GM19468 (cell line): Measurements from ENCODE around the gene NDUFB10.
A peak's percentile ranks its signal among the peaks of the same experiment; 100 is the strongest.
"Not testable (repeated sequence)": the region's sequence is repeated elsewhere in the genome, so short reads cannot be mapped to it uniquely, and the experiment has no call there.

Experiments
- ATAC-seq: cut with Tn5 transposase; IDR thresholded peaks from one replicate; pipeline ENCODE4 v1.9.1; 2021; ENCODE audit warnings: mild to moderate bottlenecking, moderate library complexity, moderate number of reproducible peaks; ENCODE audit not compliant: unreplicated experiment; ENCODE audit errors: extremely low read depth

Gene NDUFB10

DNA sequence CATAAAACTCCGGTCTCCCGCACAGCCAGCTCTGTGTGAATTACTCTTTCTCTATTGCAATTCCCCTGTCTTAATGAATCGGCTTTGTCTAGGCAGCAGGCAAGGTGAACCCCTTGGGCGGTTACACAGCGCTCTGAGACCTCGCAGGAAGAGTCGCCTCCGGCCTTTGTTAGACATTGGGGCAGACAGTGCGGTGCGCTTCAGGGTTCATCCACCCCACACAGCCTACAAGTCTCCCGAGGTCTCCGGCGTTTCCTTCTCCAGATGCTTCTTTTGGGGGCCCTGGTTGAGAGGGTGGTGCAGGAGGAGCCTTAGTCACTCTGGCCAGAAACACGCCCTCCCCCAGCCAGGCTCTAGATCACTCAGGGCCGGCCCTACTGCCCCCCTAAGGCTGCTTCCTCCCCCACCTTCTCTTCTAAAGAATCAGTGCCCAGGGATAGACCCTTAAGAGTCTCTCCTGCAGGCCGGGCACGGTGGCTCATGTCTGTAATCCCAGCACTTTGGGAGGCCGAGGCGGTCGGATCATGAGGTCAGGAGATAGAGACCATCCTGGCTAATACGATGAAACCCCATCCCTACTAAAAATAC, 14.6 kb upstream of the NDUFB10 start:
- no peak for ATAC-seq

DNA sequence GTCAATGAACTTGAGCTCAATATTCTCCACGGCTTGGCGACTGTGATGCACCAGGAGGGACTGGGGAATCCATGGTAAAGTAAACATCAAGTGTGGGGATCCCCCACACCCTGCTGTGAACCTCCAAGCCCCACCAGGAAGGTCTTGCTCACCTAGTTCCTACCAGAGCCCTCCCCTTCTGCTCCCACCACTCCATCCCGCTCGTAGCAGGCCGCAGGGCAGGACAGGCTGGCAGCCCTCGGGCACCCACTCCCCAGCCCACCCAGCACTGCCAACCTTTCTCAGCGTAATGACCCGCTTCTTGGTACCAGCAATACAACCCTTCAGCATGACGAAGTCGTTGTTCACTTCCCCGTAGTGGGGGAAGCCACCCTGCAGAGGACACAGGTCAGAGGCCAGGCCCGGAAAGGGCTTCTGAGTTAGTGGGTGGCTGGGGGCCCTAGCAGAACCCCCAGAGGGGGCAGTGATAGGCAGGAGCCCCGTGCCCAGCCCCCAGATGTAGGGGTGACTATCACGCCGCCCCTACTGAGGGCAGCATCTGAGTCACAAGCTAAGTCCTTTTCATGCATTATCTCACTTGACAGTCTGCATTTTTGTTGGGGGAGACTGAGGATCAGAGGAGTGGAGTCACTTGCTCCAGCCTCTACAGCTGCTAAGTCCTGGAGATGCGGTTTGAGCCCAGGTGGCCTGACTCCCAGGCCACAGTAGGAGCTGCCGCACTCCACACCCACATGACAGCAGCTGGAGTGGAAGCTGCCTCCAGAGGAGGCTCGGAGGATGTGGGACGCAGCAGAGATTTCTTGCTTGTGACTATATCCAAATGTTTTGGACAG, 13.6 kb upstream of the NDUFB10 start:
- no peak for ATAC-seq

DNA sequence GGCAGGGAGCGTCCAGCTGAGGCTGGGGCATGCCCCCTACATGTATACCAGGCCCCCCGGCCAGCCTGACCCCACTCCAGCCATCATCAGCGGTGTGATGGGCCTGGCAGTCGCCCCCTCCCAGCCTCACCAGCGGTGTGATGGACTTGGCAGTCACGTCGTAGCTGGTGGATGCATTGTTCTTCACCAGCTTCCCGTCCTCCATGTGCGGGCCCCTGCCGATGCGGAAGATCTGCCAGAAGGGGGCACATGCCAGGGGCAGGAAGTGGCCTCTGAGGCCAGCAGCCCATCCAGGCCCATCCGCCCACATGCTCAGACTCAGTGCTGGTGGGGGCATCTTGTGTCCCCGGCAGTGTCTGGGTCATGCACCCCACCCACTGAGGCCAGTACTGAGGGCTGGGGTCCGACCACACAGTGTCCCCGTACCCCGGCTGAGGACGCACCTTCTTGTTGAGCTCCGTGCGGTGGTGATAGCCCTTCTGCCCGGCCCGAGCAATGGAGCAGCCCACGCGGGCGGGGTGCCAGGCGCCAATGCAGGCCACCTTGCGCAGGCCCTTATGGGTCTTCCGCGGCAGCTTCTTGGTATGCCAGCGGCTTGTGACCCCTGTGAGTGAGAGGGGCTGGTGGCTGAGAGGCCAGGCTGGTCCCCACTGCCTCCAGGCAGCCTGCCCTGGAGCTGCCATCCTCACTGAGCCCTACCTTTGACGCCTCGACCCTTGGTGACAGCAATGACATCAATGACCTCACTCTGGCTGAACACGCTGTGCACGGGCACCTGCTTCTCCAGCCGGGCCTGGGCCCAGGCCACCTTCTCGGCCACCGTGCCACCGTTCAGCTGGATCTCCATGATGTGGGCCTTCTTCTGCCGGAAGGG, 12.6 kb upstream of the NDUFB10 start:
- ATAC-seq: no peak

DNA sequence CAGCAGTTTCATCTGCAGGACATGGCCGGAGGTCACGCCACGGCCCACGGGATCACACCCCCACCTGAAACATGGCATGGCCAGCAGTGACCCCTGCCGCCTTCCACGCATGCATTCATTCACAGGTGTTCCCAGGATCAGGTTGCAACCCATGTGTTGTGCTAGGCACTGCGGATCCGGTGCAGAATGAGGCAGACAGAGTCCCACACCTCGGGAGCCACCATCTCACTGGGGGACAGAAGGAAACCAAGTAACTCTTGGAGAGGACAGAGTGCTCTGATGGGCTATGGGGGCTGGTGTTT, 12.0 kb upstream of the NDUFB10 start:
- ATAC-seq: no peak

DNA sequence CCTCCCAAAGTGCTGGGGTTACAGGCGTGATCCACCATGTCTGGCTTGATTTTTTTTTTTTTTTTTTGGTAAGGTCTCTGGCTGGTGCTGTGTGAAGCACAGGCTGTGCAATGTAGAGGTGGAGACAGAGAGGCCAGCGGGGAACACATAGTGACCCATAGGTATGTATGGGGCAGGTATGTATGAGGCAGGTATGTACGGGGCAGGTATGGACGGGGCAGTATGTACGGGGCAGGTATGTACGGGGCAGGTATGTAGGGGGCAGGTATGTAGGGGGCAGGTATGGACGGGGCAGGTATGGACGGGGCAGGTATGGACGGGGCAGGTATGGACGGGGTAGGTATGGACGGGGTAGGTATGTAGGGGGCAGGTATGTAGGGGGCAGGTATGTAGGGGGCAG, 9.8 kb upstream of the NDUFB10 start:
- no peak for ATAC-seq

DNA sequence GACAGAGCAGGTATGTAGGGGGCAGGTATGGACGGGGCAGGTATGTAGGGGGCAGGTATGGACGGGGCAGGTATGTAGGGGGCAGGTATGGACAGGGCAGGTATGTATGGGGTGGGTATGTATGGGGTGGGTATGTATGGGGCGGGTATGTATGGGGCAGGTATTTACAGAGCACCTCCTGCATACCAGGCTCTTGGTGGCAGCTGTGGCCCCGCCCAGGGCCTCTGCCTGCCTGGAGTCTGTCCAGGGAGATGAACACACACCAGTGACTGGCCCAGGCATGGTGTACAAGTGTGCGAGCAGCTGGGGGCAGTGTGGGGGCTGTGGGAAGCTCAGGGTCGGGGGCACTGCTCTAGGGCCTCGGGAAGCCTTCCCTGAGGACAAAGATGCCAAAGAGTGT, 9.3 kb upstream of the NDUFB10 start:
- no peak for ATAC-seq

DNA sequence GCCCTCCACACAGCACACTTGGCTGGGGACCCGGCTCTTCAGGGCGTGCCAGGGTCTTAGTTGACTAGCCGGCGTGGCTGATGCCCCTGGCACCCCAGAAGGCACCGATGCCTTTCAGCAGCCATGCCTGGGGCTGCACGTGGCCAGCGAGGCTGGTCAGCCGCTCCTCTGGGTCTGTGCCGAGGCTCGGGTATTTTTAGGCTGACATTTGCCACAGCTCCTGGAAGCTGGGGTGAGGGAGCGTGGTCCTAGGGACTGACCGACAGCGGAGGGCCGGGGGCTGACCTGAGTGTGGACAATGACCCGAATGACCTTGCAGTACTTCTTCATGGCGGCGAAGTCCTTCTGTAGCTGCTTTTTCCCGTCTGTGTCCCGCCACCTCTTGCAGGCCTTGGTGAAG, 8.8 kb upstream of the NDUFB10 start:
- ATAC-seq: no peak

DNA sequence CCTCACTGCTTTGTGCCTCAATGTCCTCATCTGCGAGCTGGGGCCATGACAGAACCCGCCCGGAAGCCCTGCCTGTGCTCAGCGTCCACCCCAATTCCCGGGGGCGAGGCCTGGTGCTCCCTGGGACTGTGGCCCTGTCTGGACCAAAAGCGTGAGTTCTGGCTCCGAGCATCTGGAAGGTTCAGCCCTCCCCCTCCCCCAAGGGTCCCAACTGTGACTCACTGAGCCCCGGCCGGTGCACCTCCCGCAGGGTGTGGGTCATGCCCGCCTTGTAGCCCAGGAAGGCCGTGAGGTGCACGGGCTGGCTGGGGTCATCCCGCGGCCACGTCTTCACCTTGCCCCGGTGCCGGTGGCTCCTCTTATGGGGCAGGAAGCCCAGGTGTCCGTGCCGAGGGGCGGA, 5.6 kb upstream of the NDUFB10 start:
- no peak for ATAC-seq

DNA sequence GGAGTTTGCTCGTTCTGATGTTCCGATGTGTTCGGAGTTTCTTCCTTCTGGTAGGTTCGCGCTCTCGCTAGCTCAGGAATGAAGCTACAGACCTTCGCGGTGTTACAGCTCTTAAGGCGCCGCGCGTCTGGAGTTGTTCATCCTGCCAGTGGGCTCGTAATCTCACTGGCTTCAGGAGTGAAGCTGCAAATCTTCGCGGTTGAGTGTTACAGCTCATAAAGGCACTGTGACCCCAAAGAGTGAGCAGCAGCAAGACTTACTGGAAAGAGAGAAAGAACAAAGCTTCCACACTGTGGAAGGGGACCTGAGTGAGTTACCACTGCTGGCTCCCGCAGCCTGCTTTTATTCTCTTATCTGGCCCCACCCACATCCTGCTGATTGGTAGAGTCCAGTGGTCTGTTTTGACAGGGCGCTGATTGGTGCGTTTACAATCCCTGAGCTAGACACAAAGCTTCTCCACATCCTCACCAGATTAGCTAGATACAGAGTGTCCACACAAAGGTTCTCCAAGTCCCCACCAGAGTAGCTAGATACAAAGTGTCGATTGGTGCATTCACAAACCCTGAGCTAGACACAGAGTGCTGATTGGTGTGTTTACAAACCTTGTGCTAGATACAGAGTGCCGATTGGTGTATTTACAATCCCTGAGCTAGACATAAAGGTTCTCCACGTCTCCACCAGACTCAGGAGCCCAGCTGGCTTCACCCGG, 1.8 kb upstream of the NDUFB10 start:
- ATAC-seq: not testable (repeated sequence)

DNA sequence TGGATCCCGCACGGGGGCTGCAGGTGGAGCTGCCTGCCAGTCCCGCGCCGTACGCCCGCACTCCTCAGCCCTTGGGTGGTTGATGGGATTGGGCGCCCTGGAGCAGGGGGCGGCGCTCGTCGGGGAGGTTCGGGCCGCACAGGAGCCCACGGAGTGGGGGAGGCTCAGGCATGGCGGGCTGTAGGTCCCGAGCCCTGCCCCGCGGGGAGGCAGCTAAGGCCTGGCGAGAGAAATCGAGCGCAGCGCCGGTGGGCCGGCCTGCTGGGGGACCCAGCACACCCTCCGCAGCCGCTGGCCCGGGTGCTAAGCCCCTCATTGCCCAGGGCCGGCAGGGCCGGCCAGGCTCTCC, 1.2 kb upstream of the NDUFB10 start:
- ATAC-seq: not testable (repeated sequence)

DNA sequence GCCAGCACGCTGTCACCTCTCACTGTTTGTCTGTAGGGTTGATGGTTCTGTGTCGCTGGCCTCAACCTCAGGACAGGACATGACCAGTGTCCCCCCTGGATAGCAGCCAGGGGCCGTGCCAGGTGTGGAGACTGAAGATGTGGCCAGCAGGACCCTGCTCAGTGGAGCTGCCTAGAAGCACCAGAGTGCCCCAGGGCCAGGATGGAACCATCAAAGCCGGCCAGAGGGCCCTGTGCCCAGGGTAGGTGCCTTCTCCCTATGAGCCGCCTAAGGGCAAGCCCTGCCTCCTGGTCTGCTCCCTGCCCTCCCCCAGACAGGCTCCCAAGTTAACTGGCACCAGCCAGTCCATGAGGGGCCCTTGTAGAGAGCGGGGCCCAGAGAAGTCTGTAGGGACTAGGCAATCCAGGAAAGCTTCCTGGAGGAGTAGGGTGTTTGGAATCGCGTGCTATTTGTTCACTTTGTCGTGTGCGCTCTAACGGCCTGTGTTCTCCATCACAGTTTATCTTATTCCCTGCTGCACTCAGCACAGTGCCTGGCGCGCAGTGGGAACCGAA, 546 bp upstream of the NDUFB10 start:
- no peak for ATAC-seq

DNA sequence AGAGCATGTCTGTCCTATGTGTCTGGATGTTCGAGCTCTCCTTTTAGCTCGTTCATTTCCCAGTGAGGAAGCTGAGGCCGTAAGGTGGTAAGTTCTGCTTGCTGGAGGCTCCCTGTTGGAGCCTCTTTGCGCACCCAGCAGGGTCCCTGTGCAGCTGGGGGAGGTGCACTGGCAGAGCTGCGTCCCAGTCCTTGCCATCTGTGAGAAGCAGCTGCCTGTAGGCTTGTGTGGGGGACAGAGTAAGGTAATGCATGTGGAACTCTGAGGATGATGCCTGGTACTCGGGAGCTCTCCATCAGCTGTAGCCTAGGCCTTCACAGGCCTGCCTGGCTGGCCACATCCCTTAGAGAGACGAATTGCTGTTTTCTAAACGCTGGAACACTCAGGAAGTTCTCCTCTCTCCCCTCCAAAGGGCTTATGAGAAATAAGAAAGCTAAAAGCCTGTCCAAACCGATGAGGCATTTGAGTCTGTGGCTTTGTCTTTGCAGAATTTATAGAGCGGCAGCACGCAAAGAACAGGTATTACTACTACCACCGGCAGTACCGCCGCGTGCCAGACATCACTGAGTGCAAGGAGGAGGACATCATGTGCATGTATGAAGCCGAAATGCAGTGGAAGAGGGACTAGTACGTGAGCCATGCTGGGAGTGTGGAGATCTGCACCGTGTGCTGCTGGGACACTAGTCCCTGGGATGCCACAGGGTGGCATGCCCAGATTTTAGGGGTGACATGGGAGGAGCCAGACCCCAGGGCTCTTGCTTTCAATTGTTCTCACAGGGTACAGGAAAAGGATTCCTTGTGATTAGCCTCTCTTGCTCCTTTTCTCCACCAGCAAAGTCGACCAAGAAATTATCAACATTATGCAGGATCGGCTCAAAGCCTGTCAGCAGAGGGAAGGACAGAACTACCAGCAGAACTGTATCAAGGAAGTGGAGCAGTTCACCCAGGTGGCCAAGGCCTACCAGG, 1.6 kb downstream of the NDUFB10 start:
- no peak for ATAC-seq

DNA sequence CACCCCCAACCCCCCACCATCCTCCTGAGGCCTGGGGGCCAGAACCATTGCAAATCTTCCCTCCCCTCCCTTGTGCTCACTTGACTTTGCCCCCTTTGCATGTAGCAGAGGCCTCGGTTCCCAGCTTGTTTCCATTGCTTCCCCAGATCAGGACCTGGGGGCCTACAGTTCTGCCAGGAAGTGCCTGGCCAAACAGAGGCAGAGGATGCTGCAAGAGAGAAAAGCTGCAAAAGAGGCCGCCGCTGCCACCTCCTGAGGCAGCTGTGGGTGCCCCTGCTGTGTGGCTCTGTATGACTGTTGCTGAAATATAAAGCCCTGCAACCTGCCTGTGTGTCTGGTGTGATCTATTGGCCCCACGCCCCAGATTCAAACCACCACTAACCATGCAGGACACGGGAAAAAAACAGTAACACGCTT, 2.3 kb downstream of the NDUFB10 start:
- ATAC-seq: no peak

DNA sequence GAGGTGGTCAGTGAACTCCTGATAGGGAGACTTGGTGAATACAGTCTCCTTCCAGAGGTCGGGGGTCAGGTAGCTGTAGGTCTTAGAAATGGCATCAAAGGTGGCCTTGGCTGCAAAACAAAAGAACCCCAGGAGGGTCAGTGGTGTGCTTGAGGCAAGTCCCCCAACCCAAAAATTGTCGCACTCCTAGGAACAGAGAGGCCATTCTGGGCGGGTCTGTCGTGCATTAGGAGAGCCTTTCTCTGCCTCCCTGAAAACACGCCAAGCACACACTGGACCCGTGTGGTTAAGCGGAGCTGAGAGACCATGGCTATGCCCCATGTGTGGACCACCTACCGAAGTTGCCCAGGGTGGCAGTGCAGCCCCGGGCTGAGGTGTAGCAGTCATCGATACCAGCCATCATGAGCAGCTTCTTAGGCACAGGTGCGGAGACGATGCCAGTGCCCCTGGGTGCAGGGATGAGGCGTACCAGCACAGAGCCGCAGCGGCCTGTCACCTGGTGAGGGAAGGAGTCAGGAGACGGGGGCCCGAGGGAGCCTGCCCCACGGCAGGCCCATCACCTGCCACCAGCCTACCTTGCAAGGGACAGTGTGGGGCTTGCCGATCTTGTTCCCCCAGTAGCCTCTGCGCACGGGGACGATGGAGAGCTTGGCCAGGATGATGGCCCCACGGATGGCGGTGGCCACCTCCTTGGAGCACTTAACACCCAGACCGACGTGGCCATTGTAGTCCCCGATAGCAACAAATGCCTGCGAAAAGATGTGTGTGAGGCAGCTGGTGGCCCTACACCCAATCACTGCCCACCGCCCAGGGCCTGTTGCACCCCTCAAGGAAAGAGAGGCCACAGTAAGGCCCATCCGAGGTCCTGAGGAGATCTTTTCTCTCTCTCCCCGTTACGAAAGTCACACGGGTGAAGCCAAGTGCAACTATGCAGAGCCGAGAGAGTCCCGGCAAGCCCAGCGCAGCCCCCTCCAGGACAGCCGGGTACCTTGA, 3.1 kb downstream of the NDUFB10 start:
- ATAC-seq: not testable (repeated sequence)

DNA sequence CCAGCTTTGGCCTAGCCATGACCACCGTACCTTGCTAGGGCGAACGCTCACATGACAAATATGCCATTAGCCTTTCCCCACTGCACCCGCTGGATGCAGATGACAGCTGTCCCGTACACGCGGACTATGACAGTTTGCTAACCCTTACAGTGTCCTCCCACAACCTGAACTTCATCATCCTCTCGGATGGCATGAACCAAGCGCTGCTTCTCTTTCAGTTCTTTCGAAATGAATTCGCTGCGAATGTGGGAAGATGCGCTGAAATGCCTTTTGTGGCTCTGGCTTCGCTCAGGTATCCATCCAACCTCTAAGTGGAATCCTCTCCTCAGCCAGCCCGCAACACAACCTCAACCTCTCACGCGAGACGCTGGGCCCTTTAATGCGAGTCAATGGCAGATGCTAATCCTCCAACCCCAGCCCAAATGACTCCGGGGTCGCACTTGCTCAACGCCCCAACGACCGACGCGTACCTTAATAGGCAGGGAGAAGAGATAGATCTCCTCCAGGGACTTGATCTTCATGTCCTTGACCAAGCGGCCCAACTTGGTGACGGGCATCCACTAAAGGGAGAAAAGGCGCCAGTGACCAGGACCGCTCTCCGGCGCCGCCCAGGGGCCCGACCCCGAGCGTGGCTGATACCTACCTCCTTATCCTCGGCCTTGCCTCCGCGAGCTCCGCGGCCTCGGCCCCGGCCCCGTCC, 4.6 kb downstream of the NDUFB10 start:
- ATAC-seq: no peak

DNA sequence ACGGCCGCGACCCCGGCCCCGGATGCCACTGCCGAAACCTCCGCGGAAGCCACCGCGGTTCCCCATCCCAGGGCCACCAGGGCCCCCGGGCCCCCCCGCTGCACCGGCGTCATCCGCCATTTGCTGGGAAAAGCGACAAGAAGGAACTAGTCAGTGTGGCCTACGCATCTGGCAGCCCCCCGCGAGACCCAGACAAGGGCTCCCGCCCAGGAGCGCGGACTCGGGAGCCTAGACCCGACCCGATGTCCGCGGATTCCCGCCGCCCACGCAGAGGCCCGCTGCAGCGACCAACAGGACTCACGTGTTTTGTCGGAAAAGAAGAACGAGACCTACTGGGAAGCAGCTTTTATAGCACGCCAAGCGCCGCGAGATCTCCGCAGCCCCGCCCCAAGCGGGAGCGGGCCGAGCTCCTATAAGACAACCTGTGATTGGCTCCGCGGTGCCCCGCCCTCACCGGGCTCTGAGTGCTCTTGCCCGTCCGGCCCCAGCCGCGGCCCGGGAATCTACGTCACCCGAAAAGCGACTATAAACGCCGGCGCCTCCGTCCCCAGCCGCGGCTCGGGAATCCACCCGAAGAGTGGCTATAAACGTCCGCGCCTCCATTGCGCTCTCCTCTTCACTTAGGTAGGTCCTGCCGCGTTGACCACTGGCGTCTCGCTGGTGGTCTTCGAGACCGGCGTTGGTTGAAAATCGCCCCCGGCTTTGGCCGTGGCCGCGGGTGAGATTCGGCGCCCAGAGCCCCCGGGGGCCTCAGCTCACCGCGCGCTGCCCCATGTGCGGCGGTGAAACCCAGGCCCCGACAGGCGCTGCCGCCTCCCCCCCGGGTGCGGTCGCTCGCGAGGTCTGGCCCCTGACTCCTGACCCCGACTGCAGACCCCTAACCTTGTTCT, 5.4 kb downstream of the NDUFB10 start, which contains the start of gene RPS2:
Gene RPS2 (minus strand): TSS at position 321 of the 890 bp plus-strand sequence. CDS start 201 bp downstream, at position 120.
- ATAC-seq: peak; percentile 80
